HCT116 (cell line): ENCODE measurements around the gene ZNF264.

ENCODE experiments used
- CBX3 ChIP-seq: IDR thresholded peaks from 2 replicates; pipeline ENCODE4 v1.6.1; 2012; ENCODE audit warnings: low read depth
- EZH2 ChIP-seq: fragments of 200-600 bp; sonication (generic); IDR thresholded peaks from 2 replicates; pipeline ENCODE4 v1.6.1; 2017; ENCODE audit warnings: antibody characterized with exemption, mixed run types
- EZH2phosphoT487 ChIP-seq: fragments of 200-600 bp; IDR thresholded peaks from 2 replicates; pipeline ENCODE4 v1.6.1; 2018; ENCODE audit warnings: antibody characterized with exemption, borderline replicate concordance
- POLR2A ChIP-seq: IDR thresholded peaks from 2 replicates; pipeline ENCODE4 v1.7.0; 2011; ENCODE audit warnings: borderline replicate concordance; ENCODE audit not compliant: insufficient read depth, insufficient read length; ENCODE audit errors: extremely low read depth
- RAD21 ChIP-seq: IDR thresholded peaks from 2 replicates; pipeline ENCODE4 v1.6.1; 2012; ENCODE audit warnings: low read depth, mild to moderate bottlenecking
- REST ChIP-seq: IDR thresholded peaks from 2 replicates; pipeline ENCODE4 v1.6.1; 2012; ENCODE audit warnings: low read depth
- SP1 ChIP-seq: IDR thresholded peaks from 2 replicates; pipeline ENCODE4 v1.6.1; 2012; ENCODE audit warnings: low read depth
- ZFX ChIP-seq: fragments of 450-650 bp; IDR thresholded peaks from 2 replicates; pipeline ENCODE4 v1.6.1; 2017
- ZNF274 ChIP-seq: fragments of 200-500 bp; sonication (Bioruptor generic); IDR thresholded peaks from 2 replicates; pipeline ENCODE4 v1.6.1; 2014; ENCODE audit warnings: mild to moderate bottlenecking, low read depth, low read length, inconsistent platforms
- TF ChIP-seq, protein P1 (sequence below): IDR thresholded peaks from 2 replicates; pipeline ENCODE4 v1.6.1; 2011; ENCODE audit warnings: mild to moderate bottlenecking, low read length, moderate library complexity; ENCODE audit not compliant: insufficient replicate concordance; ENCODE audit errors: extremely low read depth
- TF ChIP-seq, protein P2 (sequence below), 3 experiments: fragments of 200-600 bp in 1 of 3; sonication (generic) in 1 of 3; IDR thresholded peaks in 2 of 3; conservative IDR thresholded peaks in 1 of 3; 2 replicates each; pipeline ENCODE4 v1.5.1; 2012 to 2017; ENCODE audit warnings: low read depth in 2 of 3, low read length in 2 of 3, antibody characterized with exemption in 1 of 3, borderline replicate concordance in 1 of 3, control low read depth in 1 of 3, mild to moderate bottlenecking in 1 of 3, mixed read lengths in 1 of 3, mixed run types in 1 of 3, moderate library complexity in 1 of 3; ENCODE audit not compliant: insufficient read depth in 1 of 3

- TF ChIP-seq EZH2phosphoT487 = no peak
- TF ChIP-seq, protein P1, sequence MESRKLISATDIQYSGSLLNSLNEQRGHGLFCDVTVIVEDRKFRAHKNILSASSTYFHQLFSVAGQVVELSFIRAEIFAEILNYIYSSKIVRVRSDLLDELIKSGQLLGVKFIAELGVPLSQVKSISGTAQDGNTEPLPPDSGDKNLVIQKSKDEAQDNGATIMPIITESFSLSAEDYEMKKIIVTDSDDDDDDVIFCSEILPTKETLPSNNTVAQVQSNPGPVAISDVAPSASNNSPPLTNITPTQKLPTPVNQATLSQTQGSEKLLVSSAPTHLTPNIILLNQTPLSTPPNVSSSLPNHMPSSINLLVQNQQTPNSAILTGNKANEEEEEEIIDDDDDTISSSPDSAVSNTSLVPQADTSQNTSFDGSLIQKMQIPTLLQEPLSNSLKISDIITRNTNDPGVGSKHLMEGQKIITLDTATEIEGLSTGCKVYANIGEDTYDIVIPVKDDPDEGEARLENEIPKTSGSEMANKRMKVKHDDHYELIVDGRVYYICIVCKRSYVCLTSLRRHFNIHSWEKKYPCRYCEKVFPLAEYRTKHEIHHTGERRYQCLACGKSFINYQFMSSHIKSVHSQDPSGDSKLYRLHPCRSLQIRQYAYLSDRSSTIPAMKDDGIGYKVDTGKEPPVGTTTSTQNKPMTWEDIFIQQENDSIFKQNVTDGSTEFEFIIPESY = no peak
- TF ChIP-seq POLR2A = no peak
- no peak for TF ChIP-seq REST
- TF ChIP-seq, protein P2, sequence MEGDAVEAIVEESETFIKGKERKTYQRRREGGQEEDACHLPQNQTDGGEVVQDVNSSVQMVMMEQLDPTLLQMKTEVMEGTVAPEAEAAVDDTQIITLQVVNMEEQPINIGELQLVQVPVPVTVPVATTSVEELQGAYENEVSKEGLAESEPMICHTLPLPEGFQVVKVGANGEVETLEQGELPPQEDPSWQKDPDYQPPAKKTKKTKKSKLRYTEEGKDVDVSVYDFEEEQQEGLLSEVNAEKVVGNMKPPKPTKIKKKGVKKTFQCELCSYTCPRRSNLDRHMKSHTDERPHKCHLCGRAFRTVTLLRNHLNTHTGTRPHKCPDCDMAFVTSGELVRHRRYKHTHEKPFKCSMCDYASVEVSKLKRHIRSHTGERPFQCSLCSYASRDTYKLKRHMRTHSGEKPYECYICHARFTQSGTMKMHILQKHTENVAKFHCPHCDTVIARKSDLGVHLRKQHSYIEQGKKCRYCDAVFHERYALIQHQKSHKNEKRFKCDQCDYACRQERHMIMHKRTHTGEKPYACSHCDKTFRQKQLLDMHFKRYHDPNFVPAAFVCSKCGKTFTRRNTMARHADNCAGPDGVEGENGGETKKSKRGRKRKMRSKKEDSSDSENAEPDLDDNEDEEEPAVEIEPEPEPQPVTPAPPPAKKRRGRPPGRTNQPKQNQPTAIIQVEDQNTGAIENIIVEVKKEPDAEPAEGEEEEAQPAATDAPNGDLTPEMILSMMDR (IDR thresholded peaks at IDR 0.05 in 2 of 3, conservative IDR thresholded peaks at IDR 0.05 in 1 of 3; ENCODE audit: borderline replicate concordance in 1 of 3, insufficient read depth in 1 of 3, low read depth in 2 of 3, low read length in 2 of 3) = no peak
- no peak for TF ChIP-seq SP1
- TF ChIP-seq CBX3 = no peak
- TF ChIP-seq ZNF274 = no peak
- no peak for TF ChIP-seq EZH2
- no peak for TF ChIP-seq RAD21
- TF ChIP-seq ZFX = no peak
Observed at GRCh38 chr19:57245959-57246358, 54.7 kb downstream of the ZNF264 start.
